ENCODE data around the gene AIRE.

The AIRE gene

DNA sequence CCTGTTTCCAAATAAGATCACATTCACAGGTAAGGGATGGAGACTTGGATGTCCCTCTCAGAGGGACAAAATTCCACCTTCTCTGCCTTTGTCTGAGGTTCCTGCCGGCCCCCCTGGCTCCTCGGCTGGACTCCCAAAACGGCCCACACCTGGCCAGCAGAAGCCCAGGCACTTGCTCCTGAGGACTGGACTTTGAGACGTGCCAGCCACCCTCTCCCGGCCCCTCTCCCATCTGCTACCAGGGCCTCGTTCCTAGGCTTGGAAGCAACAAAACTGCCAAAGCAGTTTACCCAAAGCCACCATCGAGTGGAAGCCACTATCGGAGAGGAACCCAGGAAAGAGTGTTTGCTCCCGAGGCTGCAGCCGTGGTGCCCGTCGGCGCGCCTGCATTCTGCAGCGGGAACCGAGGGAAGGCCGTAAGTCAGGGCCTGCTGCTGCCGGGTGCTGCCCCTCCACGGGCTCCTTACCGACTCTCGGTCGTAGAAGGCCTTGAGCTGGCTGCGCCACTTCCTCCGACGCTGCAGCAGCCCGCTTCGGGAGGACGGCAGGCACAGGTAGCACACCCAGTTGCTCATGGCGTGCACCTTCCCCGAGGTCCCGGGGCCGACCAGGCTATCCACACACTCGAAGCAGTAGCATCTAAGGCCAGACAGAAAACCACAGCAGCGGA is 27.5 kb upstream of the AIRE start:
- H3K4me3 ChIP-seq (ENCODE audit: low read depth, low read length) = no peak overlapping the region
- DNase-seq (ENCODE audit: low read depth) = no peak
- TF ChIP-seq, protein P1, sequence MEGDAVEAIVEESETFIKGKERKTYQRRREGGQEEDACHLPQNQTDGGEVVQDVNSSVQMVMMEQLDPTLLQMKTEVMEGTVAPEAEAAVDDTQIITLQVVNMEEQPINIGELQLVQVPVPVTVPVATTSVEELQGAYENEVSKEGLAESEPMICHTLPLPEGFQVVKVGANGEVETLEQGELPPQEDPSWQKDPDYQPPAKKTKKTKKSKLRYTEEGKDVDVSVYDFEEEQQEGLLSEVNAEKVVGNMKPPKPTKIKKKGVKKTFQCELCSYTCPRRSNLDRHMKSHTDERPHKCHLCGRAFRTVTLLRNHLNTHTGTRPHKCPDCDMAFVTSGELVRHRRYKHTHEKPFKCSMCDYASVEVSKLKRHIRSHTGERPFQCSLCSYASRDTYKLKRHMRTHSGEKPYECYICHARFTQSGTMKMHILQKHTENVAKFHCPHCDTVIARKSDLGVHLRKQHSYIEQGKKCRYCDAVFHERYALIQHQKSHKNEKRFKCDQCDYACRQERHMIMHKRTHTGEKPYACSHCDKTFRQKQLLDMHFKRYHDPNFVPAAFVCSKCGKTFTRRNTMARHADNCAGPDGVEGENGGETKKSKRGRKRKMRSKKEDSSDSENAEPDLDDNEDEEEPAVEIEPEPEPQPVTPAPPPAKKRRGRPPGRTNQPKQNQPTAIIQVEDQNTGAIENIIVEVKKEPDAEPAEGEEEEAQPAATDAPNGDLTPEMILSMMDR (IDR thresholded peaks at IDR 0.05; ENCODE audit: insufficient read depth, low read depth, low read length, missing control alignments) = no peak

DNA sequence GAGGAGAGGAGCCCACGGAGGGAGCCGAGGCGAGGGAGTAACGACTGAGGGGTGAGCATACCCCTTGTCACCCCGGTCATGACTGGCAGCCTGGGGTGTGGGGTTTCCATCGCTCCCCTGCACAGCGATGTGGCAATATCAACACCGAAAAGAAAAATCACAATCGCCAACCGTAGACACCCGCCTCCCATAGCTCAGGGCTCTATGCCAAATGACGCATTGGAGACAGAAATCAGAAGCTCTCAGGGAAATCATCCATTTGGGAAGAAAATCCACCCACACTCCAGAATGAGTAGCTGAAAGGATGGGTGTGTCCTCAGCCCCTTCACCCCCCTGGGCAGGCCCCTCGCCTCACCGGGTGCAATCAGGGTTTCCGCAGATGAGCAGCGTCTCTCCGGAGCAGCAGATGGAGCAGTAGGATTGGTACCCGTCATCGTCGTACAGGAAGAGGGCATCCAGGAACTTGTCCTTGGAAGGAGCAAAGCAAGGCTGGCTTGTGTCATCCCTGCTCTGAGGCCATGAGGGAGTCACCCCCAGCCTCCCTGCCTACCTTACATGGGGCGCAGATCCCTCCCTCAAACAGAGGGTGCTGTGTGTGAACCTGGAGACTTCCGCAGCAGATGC is 26.5 kb upstream of the AIRE start:
- no peak for DNase-seq (ENCODE audit: low read depth)
- TF ChIP-seq, protein P1 (IDR thresholded peaks at IDR 0.05; ENCODE audit: insufficient read depth, low read depth, low read length, missing control alignments) = no peak
- H3K4me3 ChIP-seq (ENCODE audit: low read depth, low read length) = no peak overlapping the region

DNA sequence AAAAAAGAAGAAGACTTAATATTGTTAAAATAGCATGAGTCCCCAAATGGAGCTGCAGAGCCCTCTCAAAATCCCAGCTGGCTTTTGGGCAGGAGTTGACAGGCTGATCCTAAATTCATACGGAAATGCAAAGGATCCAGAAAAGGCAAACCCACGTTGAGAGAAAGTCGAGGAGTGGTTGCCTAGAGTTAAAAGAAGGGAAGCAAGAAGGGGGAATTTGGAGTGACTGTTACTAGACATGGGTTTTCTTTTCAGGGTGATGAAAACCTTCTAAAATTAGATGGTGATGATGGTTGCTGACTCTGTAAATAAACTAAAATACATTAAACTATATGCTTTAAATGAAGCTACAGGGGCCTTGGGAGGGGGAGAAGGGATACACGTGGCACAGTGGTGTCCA is 25.6 kb upstream of the AIRE start:
- no peak overlapping the region for H3K4me3 ChIP-seq (ENCODE audit: low read depth, low read length)
- TF ChIP-seq, protein P1 (IDR thresholded peaks at IDR 0.05; ENCODE audit: insufficient read depth, low read depth, low read length, missing control alignments) = no peak
- DNase-seq (ENCODE audit: low read depth) = no peak

DNA sequence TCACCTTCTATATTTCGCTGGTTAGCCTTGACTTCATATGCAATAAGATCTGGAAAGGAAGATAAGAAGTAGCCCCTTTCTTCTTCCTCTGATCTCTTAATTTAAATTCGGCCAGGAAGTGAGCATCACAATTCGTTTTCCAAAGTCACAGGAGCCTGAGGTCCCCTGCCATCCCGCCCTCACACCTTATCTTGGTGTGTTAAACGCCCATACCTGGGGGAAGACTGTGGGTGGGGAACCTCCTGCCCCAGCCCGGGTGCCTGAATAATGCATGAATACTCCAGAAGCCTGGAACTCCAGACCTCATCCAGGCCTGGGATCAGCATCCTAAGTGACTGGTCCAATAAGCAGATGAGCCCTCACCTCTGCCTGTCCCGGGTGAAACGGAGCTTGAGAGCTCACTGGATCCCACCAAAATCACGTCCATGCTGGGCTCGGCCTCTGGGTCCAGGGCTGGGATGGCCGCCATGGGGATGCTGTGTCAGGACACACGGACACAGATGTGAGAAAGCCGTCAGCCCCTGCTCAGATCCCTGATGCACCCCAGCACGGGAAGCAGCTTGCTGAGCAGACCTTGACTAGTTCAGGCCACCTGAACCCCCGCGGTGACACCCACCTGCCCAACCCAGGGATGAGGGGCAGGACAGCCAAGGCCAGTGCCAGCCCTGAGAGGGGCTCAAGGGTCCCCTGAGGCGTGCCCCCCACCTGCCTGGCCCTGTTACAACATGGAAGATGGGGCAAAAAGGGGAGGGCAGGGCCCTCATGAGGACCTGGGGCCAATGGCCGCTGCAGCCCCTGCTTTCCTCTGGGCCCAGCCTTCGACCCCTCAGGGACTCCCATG is 24.7 kb upstream of the AIRE start:
- TF ChIP-seq, protein P1 (IDR thresholded peaks at IDR 0.05; ENCODE audit: insufficient read depth, low read depth, low read length, missing control alignments) = no peak
- H3K4me3 ChIP-seq (ENCODE audit: low read depth, low read length) = no peak overlapping the region
- no peak for DNase-seq (ENCODE audit: low read depth)

DNA sequence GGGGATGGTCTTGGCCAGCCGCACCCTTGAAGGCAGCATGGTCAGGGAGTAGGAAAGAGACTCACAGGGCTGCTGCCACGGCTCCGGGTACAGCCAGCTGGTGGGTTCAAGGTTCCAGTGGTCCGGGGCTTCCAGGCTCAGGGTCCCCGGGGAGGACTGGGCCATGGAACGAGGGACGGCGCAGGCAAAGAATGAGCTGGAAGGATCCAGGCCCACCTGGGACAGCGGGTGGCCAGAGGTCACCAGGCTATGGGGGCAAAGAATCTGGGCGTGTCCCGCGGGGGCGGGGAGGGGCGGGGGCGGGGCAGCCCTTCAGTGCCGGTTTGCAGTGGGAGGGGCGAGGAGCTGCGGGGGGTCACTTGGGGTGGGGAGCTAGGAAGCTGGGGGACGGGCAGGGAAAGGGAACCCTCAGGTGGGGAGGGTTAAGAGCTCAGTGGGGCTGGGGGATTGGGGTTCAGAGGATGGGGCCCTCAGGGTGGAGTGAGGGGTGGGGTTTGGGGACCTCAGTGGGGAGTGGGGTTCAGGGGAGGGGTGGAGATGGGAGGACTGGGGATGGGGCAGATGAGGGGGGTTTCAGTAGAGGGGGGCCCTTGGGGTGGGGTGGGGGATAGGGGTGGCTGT is 23.9 kb upstream of the AIRE start, which contains the start of gene DNMT3L:
Gene DNMT3L, minus strand, starts transcription at position 223 of the 621 bp plus-strand sequence. CDS start 638 bp downstream, outside the sequence.
- DNase-seq (ENCODE audit: low read depth) = no peak
- H3K4me3 ChIP-seq (ENCODE audit: low read depth, low read length) = no peak within 1 kb of the TSS
- TF ChIP-seq, protein P1 (IDR thresholded peaks at IDR 0.05; ENCODE audit: insufficient read depth, low read depth, low read length, missing control alignments) = no peak

DNA sequence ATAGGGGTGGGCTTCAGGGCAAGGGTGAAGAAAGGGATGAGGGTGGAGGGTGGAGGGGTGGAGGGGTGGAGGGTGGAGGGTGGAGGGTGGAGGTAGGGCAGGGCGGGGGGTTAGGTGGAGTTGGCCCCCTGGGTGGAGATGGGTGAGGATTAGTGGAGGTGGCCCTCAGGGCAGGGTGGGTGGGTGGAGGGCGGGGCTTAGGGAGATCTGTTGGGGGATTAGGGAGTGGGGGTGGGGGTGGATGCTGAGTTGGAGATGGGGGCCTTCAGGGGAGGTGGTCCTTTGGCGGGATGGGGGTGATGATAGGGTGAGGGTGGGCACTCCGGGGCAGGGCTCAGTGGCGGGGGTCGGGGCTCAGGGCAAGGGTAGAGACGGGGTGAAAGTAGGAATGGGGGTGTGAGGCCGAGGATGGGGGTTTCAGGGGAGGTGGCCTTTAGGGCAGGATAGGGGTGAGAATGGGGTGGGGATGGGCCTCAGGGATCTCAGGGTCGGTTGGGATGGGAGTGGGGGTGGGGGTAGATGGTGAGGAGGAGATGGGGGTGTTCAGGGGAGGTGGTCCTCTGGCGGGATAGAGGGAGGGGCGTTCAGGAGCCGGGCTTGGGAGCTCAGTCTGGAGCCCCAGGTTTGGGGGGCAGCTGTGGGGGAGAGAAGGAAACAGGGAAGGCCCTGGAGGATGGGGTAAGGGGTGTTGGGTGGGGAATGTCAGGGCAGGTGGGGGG is 23.2 kb upstream of the AIRE start:
- no peak overlapping the region for H3K4me3 ChIP-seq (ENCODE audit: low read depth, low read length)
- DNase-seq (ENCODE audit: low read depth) = no peak
- TF ChIP-seq, protein P1 (IDR thresholded peaks at IDR 0.05; ENCODE audit: insufficient read depth, low read depth, low read length, missing control alignments) = no peak
